Fibroblast of lung (primary cell): ENCODE measurements around the gene ZBTB7C. TPM values are rescaled to one million over a fixed set of nuclear protein-coding genes. Genes with fewer than 3 reads are reported as not detected.

Experiments used
- DNase-seq, 2 donors: peaks; one replicate each; pipeline versions ENCODE4 v3.0.0 to v3.0.0-alpha.2; 2010; ENCODE audit warnings: low read depth in 2 of 2
- H2AFZ ChIP-seq: 2 replicates; pipeline ENCODE4 v1.5.1; 2012; ENCODE audit warnings: low read length, control low read depth, inconsistent platforms
- H3K27ac ChIP-seq: 2 replicates; pipeline ENCODE4 v1.5.1; 2011; ENCODE audit warnings: low read length, control low read depth; ENCODE audit not compliant: insufficient read depth
- H3K27me3 ChIP-seq: 2 replicates; pipeline ENCODE4 v1.5.1; 2011; ENCODE audit warnings: mild to moderate bottlenecking, low read length; ENCODE audit not compliant: control insufficient read depth, insufficient read depth
- H3K36me3 ChIP-seq: 2 replicates; pipeline ENCODE4 v1.5.1; 2011; ENCODE audit warnings: low read length; ENCODE audit not compliant: control insufficient read depth, insufficient read depth
- H3K4me1 ChIP-seq: 2 replicates; pipeline ENCODE4 v1.5.1; 2011; ENCODE audit warnings: low read length; ENCODE audit not compliant: control insufficient read depth, insufficient read depth; ENCODE audit errors: extremely low read depth
- H3K4me2 ChIP-seq: 2 replicates; pipeline ENCODE4 v1.5.1; 2011; ENCODE audit warnings: low read length, control low read depth; ENCODE audit not compliant: insufficient read depth; ENCODE audit errors: extremely low read depth
- H3K4me3 ChIP-seq, 4 experiments: fragments of 200-600 bp in 1 of 4; sonication (generic) in 1 of 4; replicated peaks in 1 of 4; 2 replicates each; pipeline ENCODE4 v1.5.1; 2011 to 2016; ENCODE audit warnings: low read length in 4 of 4, low read depth in 3 of 4, mild to moderate bottlenecking in 3 of 4, control low read depth in 2 of 4, inconsistent platforms in 1 of 4, mixed read lengths in 1 of 4; ENCODE audit not compliant: insufficient read depth in 1 of 4; ENCODE audit errors: control extremely low read depth in 1 of 4
- H3K79me2 ChIP-seq: 2 replicates; pipeline ENCODE4 v1.5.1; 2012; ENCODE audit warnings: mild to moderate bottlenecking, low read length, inconsistent platforms; ENCODE audit not compliant: control insufficient read depth, insufficient read depth
- H3K9ac ChIP-seq: 2 replicates; pipeline ENCODE4 v1.5.1; 2011; ENCODE audit warnings: mild to moderate bottlenecking, low read length, control low read depth; ENCODE audit not compliant: insufficient read depth
- H3K9me3 ChIP-seq: 2 replicates; pipeline ENCODE4 v1.5.1; 2012; ENCODE audit warnings: low read depth, low read length; ENCODE audit not compliant: control insufficient read depth, insufficient read depth
- H4K20me1 ChIP-seq: 2 replicates; pipeline ENCODE4 v1.5.1; 2011; ENCODE audit warnings: low read length; ENCODE audit not compliant: control insufficient read depth, insufficient read depth; ENCODE audit errors: extremely low read depth
- EZH2 ChIP-seq: IDR thresholded peaks from 2 replicates; pipeline ENCODE4 v1.5.1; 2012; ENCODE audit warnings: low read length, control low read depth, mild to moderate bottlenecking; ENCODE audit errors: missing control alignments
- polyA plus RNA-seq, 2 donors: library from polyadenylated mRNA; depleted of rRNA in 1 of 2; stranded (reverse) in 1 of 2; unstranded in 1 of 2; fragments of >200 nt; gene quantifications; 2 replicates each; pipeline ENCODE4 v1.2.1, GENCODE V29; 2011 to 2012; ENCODE audit warnings: missing spikeins in 1 of 2
- total RNA-seq: library from RNA; depleted of rRNA; stranded (reverse); fragments of >200 nt; gene quantifications from 2 replicates; pipeline ENCODE4 v1.2.1, GENCODE V29; 2014
- TF ChIP-seq, protein P1 (sequence below), 2 donors: IDR thresholded peaks in 1 of 2; conservative IDR thresholded peaks in 1 of 2; 1 replicate in 1 of 2; 2 replicates in 1 of 2; pipeline ENCODE4 v1.5.1; 2011 to 2012; ENCODE audit warnings: low read length in 2 of 2, control low read depth in 1 of 2, inconsistent platforms in 1 of 2, low read depth in 1 of 2, mild to moderate bottlenecking in 1 of 2

Gene ZBTB7C
- total and polyA plus RNA-seq, 2 donors (not counting 1 experiment from before 2014, with no cell fraction given): 0.19 to 0.33 TPM

DNA sequence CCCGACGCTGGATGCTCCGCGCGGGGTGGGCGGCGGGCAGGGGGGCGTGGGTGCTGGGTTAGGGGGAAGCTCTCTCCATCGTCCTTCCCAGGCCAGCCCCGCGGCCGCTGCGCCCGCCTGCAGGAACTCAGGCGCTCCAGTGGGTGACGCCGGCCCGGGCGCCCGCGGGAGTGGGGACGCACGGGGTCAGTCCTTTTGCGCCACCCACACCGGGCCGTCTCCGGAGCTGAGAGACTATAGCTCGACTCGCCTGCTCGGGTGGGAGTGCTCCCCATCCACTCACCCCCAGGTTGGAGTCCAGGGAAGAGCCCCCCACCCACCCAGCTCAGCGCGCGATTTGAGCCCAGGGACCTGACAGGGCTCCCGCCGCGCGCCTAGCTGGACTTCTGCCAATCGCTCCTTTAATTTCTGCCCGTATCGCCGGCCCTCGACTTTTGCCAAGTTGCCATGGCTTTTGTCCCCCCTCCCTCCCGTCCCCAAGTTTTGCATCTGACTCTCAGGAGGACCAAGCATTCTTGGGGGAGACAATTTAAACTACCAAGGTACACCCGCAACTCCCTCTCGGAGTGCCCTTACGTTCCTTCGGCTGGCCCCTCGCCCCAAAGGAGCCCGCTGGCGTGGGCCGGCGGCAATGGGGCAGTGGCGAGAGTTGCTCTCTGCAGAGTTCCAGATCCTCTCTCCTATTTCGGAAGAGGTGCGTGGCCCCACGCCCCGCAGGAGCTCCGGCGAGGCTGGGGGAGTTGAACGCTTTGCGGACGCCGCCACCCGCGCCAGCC is 272.9 kb downstream of the ZBTB7C start:
- H3K27ac ChIP-seq: no peak overlapping the region
- DNase-seq: no peak
- H3K36me3 ChIP-seq: no peaks in the 10 kb centered on the region
- H3K4me3 ChIP-seq: peak overlapping the region in 2 of 4 experiments; percentile 30
- H3K79me2 ChIP-seq: no peaks in the 10 kb centered on the region
- peaks cover 28% of the 10 kb centered on the region for H3K27me3 ChIP-seq
- no peaks in the 10 kb centered on the region for H4K20me1 ChIP-seq
- no peaks in the 10 kb centered on the region for H3K4me1 ChIP-seq
- H2AFZ ChIP-seq: no peak overlapping the region
- no peaks in the 10 kb centered on the region for H3K9me3 ChIP-seq
- TF ChIP-seq, protein P1, sequence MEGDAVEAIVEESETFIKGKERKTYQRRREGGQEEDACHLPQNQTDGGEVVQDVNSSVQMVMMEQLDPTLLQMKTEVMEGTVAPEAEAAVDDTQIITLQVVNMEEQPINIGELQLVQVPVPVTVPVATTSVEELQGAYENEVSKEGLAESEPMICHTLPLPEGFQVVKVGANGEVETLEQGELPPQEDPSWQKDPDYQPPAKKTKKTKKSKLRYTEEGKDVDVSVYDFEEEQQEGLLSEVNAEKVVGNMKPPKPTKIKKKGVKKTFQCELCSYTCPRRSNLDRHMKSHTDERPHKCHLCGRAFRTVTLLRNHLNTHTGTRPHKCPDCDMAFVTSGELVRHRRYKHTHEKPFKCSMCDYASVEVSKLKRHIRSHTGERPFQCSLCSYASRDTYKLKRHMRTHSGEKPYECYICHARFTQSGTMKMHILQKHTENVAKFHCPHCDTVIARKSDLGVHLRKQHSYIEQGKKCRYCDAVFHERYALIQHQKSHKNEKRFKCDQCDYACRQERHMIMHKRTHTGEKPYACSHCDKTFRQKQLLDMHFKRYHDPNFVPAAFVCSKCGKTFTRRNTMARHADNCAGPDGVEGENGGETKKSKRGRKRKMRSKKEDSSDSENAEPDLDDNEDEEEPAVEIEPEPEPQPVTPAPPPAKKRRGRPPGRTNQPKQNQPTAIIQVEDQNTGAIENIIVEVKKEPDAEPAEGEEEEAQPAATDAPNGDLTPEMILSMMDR (conservative IDR thresholded peaks at IDR 0.05 in 1 of 2, IDR thresholded peaks at IDR 0.05 in 1 of 2; ENCODE audit: low read depth in 1 of 2, low read length in 2 of 2): no peak
- peak; percentile 79 for TF ChIP-seq EZH2
- H3K4me2 ChIP-seq: no peak overlapping the region
- H3K9ac ChIP-seq: no peak overlapping the region

GRCh38 chr18:48135436-48135966 is 273.7 kb downstream of the ZBTB7C start:
- H2AFZ ChIP-seq: no peak overlapping the region
- no peak overlapping the region for H3K4me2 ChIP-seq
- H3K9ac ChIP-seq: no peak overlapping the region
- H3K4me1 ChIP-seq: no peaks in the 10 kb centered on the region
- no peak for DNase-seq
- H3K4me3 ChIP-seq: no peak overlapping the region
- no peaks in the 10 kb centered on the region for H3K9me3 ChIP-seq
- peaks cover 28% of the 10 kb centered on the region for H3K27me3 ChIP-seq
- H3K79me2 ChIP-seq: no peaks in the 10 kb centered on the region
- no peaks in the 10 kb centered on the region for H3K36me3 ChIP-seq
- no peak for TF ChIP-seq EZH2
- TF ChIP-seq, protein P1 (conservative IDR thresholded peaks at IDR 0.05 in 1 of 2, IDR thresholded peaks at IDR 0.05 in 1 of 2; ENCODE audit: low read depth in 1 of 2, low read length in 2 of 2): no peak
- H3K27ac ChIP-seq: no peak overlapping the region
- H4K20me1 ChIP-seq: no peaks in the 10 kb centered on the region

DNA sequence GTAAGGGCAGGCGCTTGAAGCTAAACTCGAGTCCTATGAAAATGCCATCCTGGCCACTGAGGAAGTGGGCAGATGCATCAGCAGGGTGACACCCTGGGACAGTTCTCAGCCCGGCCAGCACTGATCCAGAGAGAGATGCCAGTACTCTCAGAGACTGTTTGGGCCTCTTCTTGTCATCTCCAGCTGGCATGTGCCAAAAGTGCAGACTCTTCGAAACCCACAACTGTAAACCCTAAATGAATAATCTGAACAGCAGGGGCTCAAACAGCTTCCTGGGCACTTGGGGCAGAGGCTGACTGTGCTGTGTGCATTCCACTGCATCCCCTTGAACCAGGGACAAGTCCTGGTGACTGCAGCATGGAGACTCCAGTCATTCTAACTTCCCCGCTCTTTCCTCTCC is 274.6 kb downstream of the ZBTB7C start:
- H3K4me1 ChIP-seq: no peaks in the 10 kb centered on the region
- H3K9ac ChIP-seq: no peak overlapping the region
- H3K9me3 ChIP-seq: no peaks in the 10 kb centered on the region
- peaks cover 28% of the 10 kb centered on the region for H3K27me3 ChIP-seq
- H3K4me2 ChIP-seq: no peak overlapping the region
- H2AFZ ChIP-seq: no peak overlapping the region
- H3K4me3 ChIP-seq: no peak overlapping the region
- H4K20me1 ChIP-seq: no peaks in the 10 kb centered on the region
- TF ChIP-seq EZH2: no peak
- TF ChIP-seq, protein P1 (conservative IDR thresholded peaks at IDR 0.05 in 1 of 2, IDR thresholded peaks at IDR 0.05 in 1 of 2; ENCODE audit: low read depth in 1 of 2, low read length in 2 of 2): no peak
- no peak for DNase-seq
- no peaks in the 10 kb centered on the region for H3K79me2 ChIP-seq
- H3K36me3 ChIP-seq: no peaks in the 10 kb centered on the region
- H3K27ac ChIP-seq: no peak overlapping the region
